GM12891 (cell line): ENCODE results near the gene CCR5AS.

Experiments
- PAX5 ChIP-seq: IDR thresholded peaks from 2 replicates; pipeline ENCODE4 v1.6.1; 2011; ENCODE audit warnings: low read length, moderate library complexity, mild to moderate bottlenecking; ENCODE audit not compliant: insufficient read depth, severe bottlenecking
- POLR2A ChIP-seq: IDR thresholded peaks from 2 replicates; pipeline ENCODE4 v1.6.1; 2011; ENCODE audit warnings: low read depth, low read length, control low read depth
- POLR2AphosphoS5 ChIP-seq: IDR thresholded peaks from 2 replicates; pipeline ENCODE4 v1.6.1; 2011; ENCODE audit warnings: low read depth, low read length, control low read depth
- POU2F2 ChIP-seq: IDR thresholded peaks from 2 replicates; pipeline ENCODE4 v1.6.1; 2011; ENCODE audit warnings: low read depth, mild to moderate bottlenecking, control low read depth, low read length, moderate library complexity
- SPI1 ChIP-seq: IDR thresholded peaks from 2 replicates; pipeline ENCODE4 v1.6.1; 2011; ENCODE audit warnings: low read depth, low read length, control low read depth
- TAF1 ChIP-seq: IDR thresholded peaks from 2 replicates; pipeline ENCODE4 v1.6.1; 2011; ENCODE audit warnings: low read depth, low read length, control low read depth

GRCh38 chr3:46370839-46371518 is 35.9 kb downstream of the CCR5AS start, which contains the start of gene CCR5:
- no peak for TF ChIP-seq POLR2A
- TF ChIP-seq POU2F2 = no peak
- no peak for TF ChIP-seq TAF1
- TF ChIP-seq POLR2AphosphoS5 = no peak
- no peak for TF ChIP-seq SPI1
- no peak for TF ChIP-seq PAX5
